Left lung (tissue), 10 donors: Measurements from ENCODE around the gene CMTM8. TPM values are rescaled to one million over a fixed set of nuclear protein-coding genes. Genes with fewer than 3 reads are reported as not detected.
"Not testable (repeated sequence)": the region's sequence is repeated elsewhere in the genome, so short reads cannot be mapped to it uniquely, and the experiment has no call there.

Experiments used
- ATAC-seq: fragments of 200-7000 bp; cut with Tn5 transposase; one replicate; pipeline ENCODE4 v1.9.1; 2020; ENCODE audit warnings: moderate library complexity
- DNase-seq, 4 donors: peaks; one replicate each; pipeline ENCODE4 v3.0.0-alpha.2; 2013 to 2020
- H3K27ac ChIP-seq, 2 donors: fragments of 200-600 bp; sonication (generic) in 1 of 2; one replicate each; pipeline versions ENCODE4 v1.5.0 to v1.8.0; 2020 to 2021
- H3K27me3 ChIP-seq, 2 donors: fragments of 200-600 bp; sonication (generic) in 1 of 2; one replicate each; pipeline versions ENCODE4 v1.5.0 to v1.8.0; 2020 to 2021
- H3K36me3 ChIP-seq, 2 donors: fragments of 200-600 bp; sonication (generic) in 1 of 2; one replicate each; pipeline versions ENCODE4 v1.5.0 to v1.8.0; 2020 to 2021
- H3K4me1 ChIP-seq, 2 donors: fragments of 200-600 bp; one replicate each; pipeline ENCODE4 v1.8.0; 2021
- H3K4me3 ChIP-seq, 2 donors: fragments of 200-600 bp; sonication (generic) in 1 of 2; one replicate each; pipeline versions ENCODE4 v1.5.0 to v1.8.0; 2020 to 2021; ENCODE audit warnings: mild to moderate bottlenecking in 1 of 2
- H3K9me3 ChIP-seq, 2 donors: fragments of 200-600 bp; sonication (generic) in 1 of 2; one replicate each; pipeline versions ENCODE4 v1.5.0 to v1.8.0; 2020 to 2021
- intact Hi-C, 2 donors: fragments of 100-400 bp; cut with DNase I; formaldehyde crosslinking; loops; one replicate each; pipeline versions ENCODE4 v1.11.2 to v1.14.2; 2022
- polyA plus RNA-seq, 6 donors: library from polyadenylated mRNA; unstranded; fragments of 120-200 nt; gene quantifications; one replicate each; pipeline ENCODE4 v1.2.1, GENCODE V29; 2013; ENCODE audit not compliant: insufficient read length in 6 of 6
- total RNA-seq, 2 donors: library from RNA; stranded (reverse); fragmentation: NEBNext Ultra II Directional; extraction: Animal tissue kit (Norgen Biotek cat#: 25700); gene quantifications; one replicate each; pipeline ENCODE4 v1.2.1, GENCODE V29; 2021
- TF ChIP-seq, protein P1 (sequence below), 2 donors: fragments of 200-600 bp; sonication (generic) in 1 of 2; IDR thresholded peaks; one replicate each; pipeline versions ENCODE4 v1.5.0 to v1.8.0; 2021; ENCODE audit warnings: antibody characterized with exemption in 2 of 2
- donor health status: DM: no; HTN: yes; CAD: no.
- donor health status: DM: no; HTN: no; CAD: no.

The CMTM8 gene
- total and polyA plus RNA-seq, 8 donors, result 12.0 to 20.0 (median 12.6) TPM

DNA sequence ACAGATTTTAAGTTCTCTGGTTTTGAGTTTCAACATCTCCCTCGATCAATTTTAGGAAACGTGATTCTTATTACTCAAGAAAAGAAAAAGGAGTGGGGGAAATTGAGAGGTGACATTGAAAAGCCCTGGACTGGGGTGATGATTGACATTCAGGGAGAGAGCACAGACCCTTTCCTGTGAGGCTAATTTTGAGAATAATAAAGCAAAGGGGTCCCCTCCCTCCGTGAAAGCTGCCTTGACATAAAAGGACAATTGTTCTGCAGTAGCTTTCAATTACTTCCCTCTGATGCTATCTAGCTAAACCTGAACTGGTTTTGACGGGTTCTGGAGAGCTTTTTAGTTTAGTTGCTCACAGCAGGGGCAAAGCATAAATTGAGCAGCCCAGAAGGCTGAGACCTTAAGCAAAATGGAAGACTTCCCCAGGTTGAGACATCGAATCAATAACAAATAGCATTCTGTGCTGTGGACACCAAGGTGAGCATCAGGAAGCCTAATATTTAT, 14.4 kb upstream of the CMTM8 start:
- Histone ChIP-seq H3K27ac (no peak overlapping the region), H3K4me3 (no peak overlapping the region), H3K36me3 (no peaks in the 10 kb centered on the region), H3K4me1 (no peaks in the 10 kb centered on the region), H3K27me3 (no peaks in the 10 kb centered on the region), H3K9me3 (peaks cover 0 to 7% of the 10 kb centered on the region in 2 donors)
- TF ChIP-seq, protein P1, sequence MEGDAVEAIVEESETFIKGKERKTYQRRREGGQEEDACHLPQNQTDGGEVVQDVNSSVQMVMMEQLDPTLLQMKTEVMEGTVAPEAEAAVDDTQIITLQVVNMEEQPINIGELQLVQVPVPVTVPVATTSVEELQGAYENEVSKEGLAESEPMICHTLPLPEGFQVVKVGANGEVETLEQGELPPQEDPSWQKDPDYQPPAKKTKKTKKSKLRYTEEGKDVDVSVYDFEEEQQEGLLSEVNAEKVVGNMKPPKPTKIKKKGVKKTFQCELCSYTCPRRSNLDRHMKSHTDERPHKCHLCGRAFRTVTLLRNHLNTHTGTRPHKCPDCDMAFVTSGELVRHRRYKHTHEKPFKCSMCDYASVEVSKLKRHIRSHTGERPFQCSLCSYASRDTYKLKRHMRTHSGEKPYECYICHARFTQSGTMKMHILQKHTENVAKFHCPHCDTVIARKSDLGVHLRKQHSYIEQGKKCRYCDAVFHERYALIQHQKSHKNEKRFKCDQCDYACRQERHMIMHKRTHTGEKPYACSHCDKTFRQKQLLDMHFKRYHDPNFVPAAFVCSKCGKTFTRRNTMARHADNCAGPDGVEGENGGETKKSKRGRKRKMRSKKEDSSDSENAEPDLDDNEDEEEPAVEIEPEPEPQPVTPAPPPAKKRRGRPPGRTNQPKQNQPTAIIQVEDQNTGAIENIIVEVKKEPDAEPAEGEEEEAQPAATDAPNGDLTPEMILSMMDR (IDR thresholded peaks at IDR 0.05), result no peak
- DNase-seq, result no peak
- ATAC-seq, result no peak
- intact Hi-C loops, result no loop called here

DNA sequence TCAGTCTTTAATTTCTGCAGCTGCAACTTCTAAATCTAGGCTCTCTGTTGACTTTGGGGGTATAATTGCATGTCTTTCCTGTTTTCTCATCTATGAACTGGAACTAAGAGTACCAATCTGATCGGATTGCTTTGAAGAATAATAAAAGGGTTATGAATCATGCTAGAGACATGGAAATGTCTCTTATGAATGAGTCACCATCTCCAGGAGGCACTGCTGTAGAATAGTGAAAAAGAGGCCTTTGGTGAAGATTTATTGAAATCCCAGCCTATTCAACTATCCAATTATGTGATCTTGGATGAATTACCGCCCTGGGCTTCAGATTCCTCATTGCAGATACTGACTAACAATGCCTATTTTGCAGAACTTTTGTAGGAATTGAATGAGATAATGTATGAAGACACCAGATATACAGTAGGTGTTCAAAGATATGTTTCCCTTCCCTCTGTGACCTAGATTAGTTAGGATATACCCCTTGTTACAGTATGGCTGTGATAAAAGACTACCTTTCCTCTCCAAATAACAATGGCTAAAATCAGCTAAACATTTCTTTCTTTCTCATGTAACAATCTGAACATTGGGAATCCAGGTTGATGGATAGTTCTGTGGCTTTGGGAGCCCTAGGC, 11.5 kb upstream of the CMTM8 start:
- ATAC-seq (no peak), DNase-seq (no peak)
- TF ChIP-seq, protein P1 (IDR thresholded peaks at IDR 0.05), result no peak
- no peak overlapping the region for H3K27ac ChIP-seq
- H3K4me3 ChIP-seq, result no peak overlapping the region
- H3K27me3 ChIP-seq, result no peaks in the 10 kb centered on the region
- intact Hi-C loops, result no loop called here
- no peaks in the 10 kb centered on the region for H3K36me3 ChIP-seq
- no peaks in the 10 kb centered on the region for H3K4me1 ChIP-seq
- no peaks in the 10 kb centered on the region for H3K9me3 ChIP-seq

DNA sequence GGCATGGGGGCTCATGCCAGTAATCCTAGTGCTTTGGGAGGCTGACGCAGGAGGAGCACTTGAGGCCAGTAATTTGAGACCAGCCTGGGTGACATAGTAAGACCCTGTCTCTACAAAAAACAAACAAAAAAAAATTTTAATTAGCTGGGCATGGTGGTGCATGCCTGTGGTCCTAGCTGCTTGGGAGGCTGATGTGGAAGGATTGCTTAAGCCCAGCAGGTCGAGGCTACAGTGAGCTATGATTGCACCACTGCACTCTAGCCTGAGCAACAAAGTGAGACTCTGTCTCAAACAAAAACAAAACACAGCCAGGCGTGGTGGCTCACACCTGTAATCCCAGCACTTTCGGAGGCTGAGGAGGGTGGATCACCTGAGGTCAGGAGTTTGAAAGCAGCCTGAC, 9.7 kb upstream of the CMTM8 start:
- DNase-seq, ATAC-seq, H3K27ac ChIP-seq, H3K9me3 ChIP-seq, H3K36me3 ChIP-seq, H3K4me3 ChIP-seq, intact Hi-C loops, H3K4me1 ChIP-seq, H3K27me3 ChIP-seq: not testable (repeated sequence)

DNA sequence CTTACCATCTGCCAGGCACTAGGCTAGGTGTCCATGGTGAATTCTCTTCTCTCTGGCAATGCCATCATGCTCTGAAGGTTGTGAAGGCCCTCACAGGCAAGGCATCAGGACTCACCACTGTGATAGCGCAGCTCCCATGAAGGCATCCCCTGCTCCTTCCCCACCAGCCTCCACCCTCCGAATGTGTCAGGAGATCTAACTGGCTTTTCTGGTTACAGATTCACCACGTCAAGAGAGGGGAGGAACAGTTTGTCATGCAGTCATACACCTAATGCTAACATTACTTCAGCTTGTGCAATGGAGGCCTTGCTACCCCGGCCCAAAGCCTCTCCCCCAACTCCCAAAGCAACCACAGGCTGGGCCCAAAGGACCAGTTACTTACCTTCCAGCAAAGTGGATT, 8.9 kb upstream of the CMTM8 start:
- Histone ChIP-seq H3K27ac (no peak overlapping the region), H3K4me3 (no peak overlapping the region), H3K4me1 (no peaks in the 10 kb centered on the region), H3K27me3 (no peaks in the 10 kb centered on the region), H3K9me3 (no peaks in the 10 kb centered on the region), H3K36me3 (no peaks in the 10 kb centered on the region)
- no peak for DNase-seq
- intact Hi-C loops, result no loop called here
- TF ChIP-seq, protein P1 (IDR thresholded peaks at IDR 0.05), result no peak
- no peak for ATAC-seq

DNA sequence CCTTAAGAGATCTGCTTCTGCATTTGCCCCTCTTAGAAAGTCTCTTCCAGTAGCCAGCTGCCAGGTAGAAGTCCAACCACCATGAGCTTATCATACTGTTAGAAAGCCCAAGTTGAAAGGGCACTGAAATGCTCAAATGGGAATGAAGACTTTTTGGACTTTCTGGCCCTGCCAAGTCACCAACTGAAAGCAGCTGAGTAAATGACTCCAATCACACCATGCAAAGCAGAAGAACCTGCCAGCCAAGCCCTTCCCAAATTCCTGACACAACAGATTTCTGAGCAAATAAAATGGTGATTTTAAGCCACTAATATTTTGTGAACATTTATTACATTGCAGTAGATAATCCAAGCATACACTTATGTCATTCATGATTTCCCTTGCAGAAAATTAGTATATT, 2.1 kb upstream of the CMTM8 start:
- Histone ChIP-seq H3K27me3 (peaks cover 0 to 22% of the 10 kb centered on the region in 2 donors), H3K4me3 (no peak overlapping the region), H3K27ac (no peak overlapping the region), H3K9me3 (peaks cover 0 to 6% of the 10 kb centered on the region in 2 donors), H3K4me1 (peaks cover 7 to 32% of the 10 kb centered on the region in 2 donors), H3K36me3 (no peaks in the 10 kb centered on the region)
- intact Hi-C loops, result no loop called here
- TF ChIP-seq, protein P1 (IDR thresholded peaks at IDR 0.05), result no peak
- no peak for DNase-seq
- ATAC-seq, result no peak
